SK-N-SH treated with all-trans-retinoic acid at 6 μM for 48 hours (cell line): Measurements from ENCODE around the gene ATXN2L.
"Not testable (repeated sequence)": the region's sequence is repeated elsewhere in the genome, so short reads cannot be mapped to it uniquely, and the experiment has no call there.

ENCODE experiments used
- ATAC-seq: fragments of 200-7000 bp; cut with Tn5 transposase; 3 replicates; pipeline ENCODE4 v1.9.1; 2020; ENCODE audit warnings: mild to moderate bottlenecking, moderate library complexity
- ARNTL ChIP-seq: fragments of 450-650 bp; formaldehyde crosslinking; IDR thresholded peaks from 2 replicates; pipeline ENCODE4 v1.5.0; 2020; ENCODE audit warnings: low read depth, mild to moderate bottlenecking, moderate library complexity, borderline replicate concordance
- CREB5 ChIP-seq: fragments of 250-450 bp; sonication (Bioruptor Pico); IDR thresholded peaks from 2 replicates; pipeline ENCODE4 v1.5.1; 2020; ENCODE audit warnings: low read depth, mild to moderate bottlenecking, moderate library complexity
- CSDC2 ChIP-seq: fragments of 250-450 bp; sonication (Bioruptor Pico); IDR thresholded peaks from 2 replicates; pipeline ENCODE4 v1.5.0; 2020; ENCODE audit warnings: mild to moderate bottlenecking, moderate library complexity
- CSRNP3 ChIP-seq: fragments of 250-450 bp; sonication (Bioruptor Pico); IDR thresholded peaks from 2 replicates; pipeline ENCODE4 v1.5.1; 2021; ENCODE audit warnings: mild to moderate bottlenecking, moderate library complexity
- ESRRG ChIP-seq: fragments of 250-450 bp; sonication (Bioruptor Pico); IDR thresholded peaks from 2 replicates; pipeline ENCODE4 v1.6.1; 2021; ENCODE audit warnings: mild to moderate bottlenecking
- GLIS3 ChIP-seq: fragments of 250-450 bp; sonication (Bioruptor Pico); IDR thresholded peaks from 2 replicates; pipeline ENCODE4 v1.5.0; 2020; ENCODE audit warnings: mild to moderate bottlenecking, moderate library complexity
- ISL1 ChIP-seq: fragments of 250-450 bp; sonication (Bioruptor Pico); IDR thresholded peaks from 2 replicates; pipeline ENCODE4 v2.1.2; 2022; ENCODE audit warnings: mild to moderate bottlenecking, moderate library complexity
- OSR1 ChIP-seq: fragments of 250-450 bp; sonication (Bioruptor Pico); IDR thresholded peaks from 2 replicates; pipeline ENCODE4 v1.8.0; 2022; ENCODE audit warnings: moderate library complexity, mild to moderate bottlenecking, inconsistent platforms
- PATZ1 ChIP-seq: fragments of 250-450 bp; sonication (Bioruptor Pico); IDR thresholded peaks from 2 replicates; pipeline ENCODE4 v1.8.0; 2020; ENCODE audit warnings: mild to moderate bottlenecking, moderate library complexity, borderline replicate concordance
- POU6F1 ChIP-seq: fragments of 250-450 bp; sonication (Bioruptor Pico); IDR thresholded peaks from 2 replicates; pipeline ENCODE4 v1.8.0; 2021; ENCODE audit warnings: low read depth, mild to moderate bottlenecking, moderate library complexity, borderline replicate concordance
- PPARA ChIP-seq: fragments of 250-450 bp; sonication (Bioruptor Pico); IDR thresholded peaks from 2 replicates; pipeline ENCODE4 v1.5.0; 2020; ENCODE audit warnings: mild to moderate bottlenecking, borderline replicate concordance
- RARB ChIP-seq: fragments of 250-450 bp; sonication (Bioruptor Pico); IDR thresholded peaks from 2 replicates; pipeline ENCODE4 v1.8.0; 2021; ENCODE audit warnings: mild to moderate bottlenecking, moderate library complexity
- SNAI2 ChIP-seq: fragments of 250-450 bp; sonication (Bioruptor Pico); IDR thresholded peaks from 2 replicates; pipeline ENCODE4 v1.5.0; 2020; ENCODE audit warnings: mild to moderate bottlenecking, moderate library complexity
- TSHZ2 ChIP-seq: fragments of 250-450 bp; sonication (Bioruptor Pico); IDR thresholded peaks from 2 replicates; pipeline ENCODE4 v1.5.0; 2020; ENCODE audit warnings: mild to moderate bottlenecking, moderate library complexity
- ZC3H10 ChIP-seq: fragments of 250-450 bp; sonication (Bioruptor Pico); IDR thresholded peaks from 2 replicates; pipeline ENCODE4 v1.5.1; 2021; ENCODE audit warnings: mild to moderate bottlenecking, moderate library complexity
- ZNF565 ChIP-seq: fragments of 450-650 bp; formaldehyde crosslinking; conservative IDR thresholded peaks from 2 replicates; pipeline ENCODE4 v1.5.0; 2020; ENCODE audit warnings: low read depth, mild to moderate bottlenecking, moderate library complexity
- ZNF70 ChIP-seq: fragments of 450-650 bp; formaldehyde crosslinking; IDR thresholded peaks from 2 replicates; pipeline ENCODE4 v1.5.0; 2020; ENCODE audit warnings: mild to moderate bottlenecking, moderate library complexity
- ZNF8 ChIP-seq: fragments of 450-650 bp; formaldehyde crosslinking; IDR thresholded peaks from 2 replicates; pipeline ENCODE4 v1.5.0; 2020; ENCODE audit warnings: mild to moderate bottlenecking, moderate library complexity

Gene ATXN2L

GRCh38 chr16:28867241-28867640 lies 44.4 kb downstream of the ATXN2L start (continued):
- TF ChIP-seq TSHZ2 (CRISPR knock-in tag) (no peak), PATZ1 (CRISPR knock-in tag) (no peak), ZC3H10 (no peak), SNAI2 (no peak), CREB5 (CRISPR knock-in tag) (no peak)

GRCh38 chr16:28867646-28868045 lies 44.8 kb downstream of the ATXN2L start:
- ATAC-seq, result not testable (repeated sequence)

- ATAC-seq, result no peak
- no peak for TF ChIP-seq ISL1 (CRISPR knock-in tag)
- TF ChIP-seq TSHZ2 (CRISPR knock-in tag), result no peak
- TF ChIP-seq GLIS3, result no peak
- TF ChIP-seq RARB (CRISPR knock-in tag), result no peak
- TF ChIP-seq SNAI2, result no peak
- TF ChIP-seq ZC3H10, result no peak
- TF ChIP-seq ZNF70 (CRISPR knock-in tag), result no peak
- no peak for TF ChIP-seq ARNTL (CRISPR knock-in tag)
- no peak for TF ChIP-seq OSR1 (CRISPR knock-in tag)
- no peak for TF ChIP-seq CREB5 (CRISPR knock-in tag)
- TF ChIP-seq POU6F1 (CRISPR knock-in tag), result no peak
- no peak for TF ChIP-seq ESRRG (CRISPR knock-in tag)
- no peak for TF ChIP-seq PPARA (CRISPR knock-in tag)
- no peak for TF ChIP-seq ZNF8 (CRISPR knock-in tag)
- TF ChIP-seq CSDC2, result no peak
- no peak for TF ChIP-seq ZNF565
- no peak for TF ChIP-seq CSRNP3 (CRISPR knock-in tag)
Observed at GRCh38 chr16:28869201-28869600, 46.4 kb downstream of the ATXN2L start.
